ENCODE measurements around the gene ITGA8. TPM values are rescaled to one million over a fixed set of nuclear protein-coding genes. Genes with fewer than 3 reads are reported as not detected.

Gene ITGA8
- total RNA-seq, 1 donor from 2014 or later: 23.4 TPM

GRCh38 chr10:15469111-15469510 lies 250.6 kb downstream of the ITGA8 start:
- Histone ChIP-seq H3K9me3 (no peaks in the 10 kb centered on the region), H3K27me3 (ENCODE audit: low read depth) (no peaks in the 10 kb centered on the region), H3K4me1 (no peaks in the 10 kb centered on the region), H3K4me3 (no peak overlapping the region), H3K36me3 (no peaks in the 10 kb centered on the region), H3K27ac (no peak overlapping the region)
- ATAC-seq (no peak), DNase-seq (no peak)
- intact Hi-C loops (cut with DNase I): no loop called here
- TF ChIP-seq CTCF (IDR thresholded peaks at IDR 0.05): no peak

- no peak for TF ChIP-seq CTCF (IDR thresholded peaks at IDR 0.05)
- H3K4me1 ChIP-seq: peaks cover 3% of the 10 kb centered on the region
- DNase-seq (no peak), ATAC-seq (no peak)
- intact Hi-C loops (cut with DNase I): no loop called here
- no peaks in the 10 kb centered on the region for H3K36me3 ChIP-seq
- H3K27ac ChIP-seq: no peak overlapping the region
- no peaks in the 10 kb centered on the region for H3K27me3 ChIP-seq (ENCODE audit: low read depth)
- no peak overlapping the region for H3K4me3 ChIP-seq
- H3K9me3 ChIP-seq: no peaks in the 10 kb centered on the region
Measured at GRCh38 chr10:15464381-15464780, 255.3 kb downstream of the ITGA8 start.

Other genes with a start within 250 kb of the ITGA8 start
- 30.2 TPM for gene MINDY3, start 140.6 kb upstream of the ITGA8 start, total RNA-seq

All from lower lobe of right lung (tissue), 2 donors.